Stimulated activated CD8-positive, alpha-beta memory T cell treated with anti-CD3 and anti-CD28 coated beads, Interleukin-2, amount 100 ng/mL, for 1 hour (primary cell): ENCODE results near the gene KDELR1.

ENCODE experiments used
- DNase-seq, 2 donors: peaks; one replicate each; pipeline ENCODE4 v3.0.0-alpha.2; 2020; ENCODE audit warnings: low read depth in 2 of 2

Gene KDELR1

GRCh38 chr19:48391100-48392005 is at the start of gene KDELR1:
TSS of gene KDELR1 (minus strand) at chr19:48391551. CDS start at chr19:48391358, 193 bp downstream.
- DNase-seq = peak; percentile 55 to 58

- DNase-seq = no peak
Observed at GRCh38 chr19:48436586-48436985, 45.2 kb upstream of the KDELR1 start.

- no peak for DNase-seq
Observed at GRCh38 chr19:48433337-48433736, 42.0 kb upstream of the KDELR1 start.

- DNase-seq = no peak
Observed at GRCh38 chr19:48428670-48429069, 37.3 kb upstream of the KDELR1 start.

GRCh38 chr19:48424694-48425219 is 33.4 kb upstream of the KDELR1 start:
- no peak for DNase-seq

GRCh38 chr19:48421548-48421947 is 30.2 kb upstream of the KDELR1 start:
- no peak for DNase-seq

- DNase-seq = peak; percentile 33 to 46
Observed at GRCh38 chr19:48419158-48419920, 28.0 kb upstream of the KDELR1 start.

- DNase-seq = no peak
Observed at GRCh38 chr19:48418317-48419064, 27.1 kb upstream of the KDELR1 start.

GRCh38 chr19:48417421-48417820 is 26.1 kb upstream of the KDELR1 start:
- DNase-seq = no peak

GRCh38 chr19:48415806-48416221 is 24.5 kb upstream of the KDELR1 start:
- no peak for DNase-seq

- peak in 1 of 2 donors; percentile 51 for DNase-seq
Observed at GRCh38 chr19:48415395-48415794, 24.0 kb upstream of the KDELR1 start.

- DNase-seq = no peak
Observed at GRCh38 chr19:48413879-48414587, 22.7 kb upstream of the KDELR1 start.

- no peak for DNase-seq
Observed at GRCh38 chr19:48405850-48406249, 14.5 kb upstream of the KDELR1 start.

- DNase-seq = no peak
Observed at GRCh38 chr19:48405010-48405659, 13.8 kb upstream of the KDELR1 start.

- no peak for DNase-seq
Observed at GRCh38 chr19:48403606-48404005, 12.3 kb upstream of the KDELR1 start.

- no peak for DNase-seq
Observed at GRCh38 chr19:48401287-48401686, 9.9 kb upstream of the KDELR1 start.

GRCh38 chr19:48400018-48400742 is 8.8 kb upstream of the KDELR1 start:
- no peak for DNase-seq

- DNase-seq = peak; percentile 62 to 75
Observed at GRCh38 chr19:48398375-48399235, 7.3 kb upstream of the KDELR1 start.

GRCh38 chr19:48398102-48398374 is 6.7 kb upstream of the KDELR1 start:
- DNase-seq = no peak
